ENCODE results near the gene EFHC1.

- TF ChIP-seq EZH2 (IDR thresholded peaks at IDR 0.05; ENCODE audit: insufficient read depth, low read length) (no peak), CTCF (IDR thresholded peaks at IDR 0.05; ENCODE audit: insufficient read depth, low read depth, low read length) (no peak)
Measured at GRCh38 chr6:52491203-52492069, 71.3 kb downstream of the EFHC1 start.

Measured in astrocyte (in vitro differentiated cells and primary cell).